Liver (tissue), 9 donors: ENCODE data around the gene LIMS2. TPM values are rescaled to one million over a fixed set of nuclear protein-coding genes. Genes with fewer than 3 reads are reported as not detected.

ENCODE experiments used
- DNase-seq: peaks from one replicate; pipeline ENCODE4 v3.0.0-alpha.2; 2017; ENCODE audit warnings: low spot score
- H3K27ac ChIP-seq, 2 donors: one replicate each; pipeline ENCODE4 v1.7.0; 2013; ENCODE audit warnings: inconsistent platforms in 2 of 2, low read length in 2 of 2, control low read depth in 1 of 2, low read depth in 1 of 2, mild to moderate bottlenecking in 1 of 2
- H3K27me3 ChIP-seq, 4 donors: one replicate each; pipeline versions ENCODE4 v1.6.1 to v1.7.0; 2013; ENCODE audit warnings: low read length in 3 of 4, inconsistent platforms in 1 of 4, mild to moderate bottlenecking in 1 of 4, moderate library complexity in 1 of 4; ENCODE audit not compliant: control insufficient read depth in 4 of 4, insufficient read depth in 4 of 4
- H3K36me3 ChIP-seq, 4 donors: one replicate each; pipeline versions ENCODE4 v1.6.1 to v1.7.0; 2013; ENCODE audit warnings: low read length in 3 of 4, mild to moderate bottlenecking in 3 of 4, low read depth in 1 of 4, moderate library complexity in 1 of 4; ENCODE audit not compliant: control insufficient read depth in 4 of 4, insufficient read depth in 3 of 4
- H3K4me1 ChIP-seq, 4 donors: one replicate each; pipeline versions ENCODE4 v1.6.1 to v1.7.0; 2013; ENCODE audit warnings: low read length in 3 of 4, mild to moderate bottlenecking in 3 of 4, moderate library complexity in 1 of 4; ENCODE audit not compliant: control insufficient read depth in 4 of 4, insufficient read depth in 4 of 4
- H3K4me3 ChIP-seq, 3 donors: one replicate each; pipeline versions ENCODE4 v1.6.1 to v1.7.0; 2013; ENCODE audit warnings: low read length in 3 of 3, control low read depth in 1 of 3, low read depth in 1 of 3, mild to moderate bottlenecking in 1 of 3
- H3K9ac ChIP-seq, 2 donors: one replicate each; pipeline ENCODE4 v1.7.0; 2013; ENCODE audit warnings: low read length in 2 of 2, mild to moderate bottlenecking in 2 of 2, moderate library complexity in 2 of 2, control low read depth in 1 of 2, low read depth in 1 of 2
- H3K9me3 ChIP-seq, 4 donors: one replicate each; pipeline versions ENCODE4 v1.6.1 to v1.7.0; 2013; ENCODE audit warnings: low read length in 3 of 4; ENCODE audit not compliant: control insufficient read depth in 4 of 4
- EGR1 ChIP-seq, 2 donors: IDR thresholded peaks; 2 replicates each; pipeline ENCODE4 v1.6.1; 2016 to 2018; ENCODE audit warnings: antibody characterized with exemption in 2 of 2, low read depth in 2 of 2
- GABPA ChIP-seq, 2 donors: IDR thresholded peaks in 1 of 2; conservative IDR thresholded peaks in 1 of 2; 2 replicates each; pipeline ENCODE4 v1.6.1; 2016; ENCODE audit warnings: antibody characterized with exemption in 2 of 2, mild to moderate bottlenecking in 1 of 2, moderate library complexity in 1 of 2
- HNF4A ChIP-seq, 2 donors: conservative IDR thresholded peaks; 2 replicates each; pipeline ENCODE4 v1.6.1; 2016; ENCODE audit warnings: antibody characterized with exemption in 2 of 2, mild to moderate bottlenecking in 2 of 2
- HNF4G ChIP-seq: IDR thresholded peaks from 2 replicates; pipeline ENCODE4 v1.6.1; 2016; ENCODE audit warnings: antibody characterized with exemption
- JUND ChIP-seq, 2 donors: IDR thresholded peaks; 2 replicates each; pipeline ENCODE4 v1.6.1; 2016; ENCODE audit warnings: antibody characterized with exemption in 2 of 2
- MAX ChIP-seq: IDR thresholded peaks from 2 replicates; pipeline ENCODE4 v1.6.1; 2016; ENCODE audit warnings: antibody characterized with exemption
- RAD21 ChIP-seq, 2 donors: IDR thresholded peaks; 2 replicates each; pipeline ENCODE4 v1.6.1; 2016; ENCODE audit warnings: antibody characterized with exemption in 2 of 2, mild to moderate bottlenecking in 2 of 2
- RXRA ChIP-seq, 2 donors: IDR thresholded peaks; 2 replicates each; pipeline ENCODE4 v1.6.1; 2017 to 2018; ENCODE audit warnings: antibody characterized with exemption in 2 of 2, mild to moderate bottlenecking in 1 of 2
- TAF1 ChIP-seq: conservative IDR thresholded peaks from 2 replicates; pipeline ENCODE4 v1.6.1; 2016; ENCODE audit warnings: antibody characterized with exemption, mild to moderate bottlenecking
- YY1 ChIP-seq: IDR thresholded peaks from 2 replicates; pipeline ENCODE4 v1.6.1; 2016; ENCODE audit warnings: antibody characterized with exemption, mild to moderate bottlenecking
- WGBS: extraction: QIAGEN DNeasy Blood & Tissue Kit; methylation state at CpG from one replicate; pipeline ENCODE4 v1.1.7; 2013; 5-methylcytosine and 5-hydroxymethylcytosine counted together
- polyA plus RNA-seq, 2 donors: library from polyadenylated mRNA; stranded (reverse) in 1 of 2; unstranded in 1 of 2; fragments of 200-250 nt in 1 of 2; fragments of >200 nt in 1 of 2; fragmentation: Nextera tagmentation in 1 of 2; extraction: Ambion mirVana in 1 of 2; gene quantifications; one replicate each; pipeline versions ENCODE4 v1.2.1 to v1.2.3, GENCODE V29; 2013 to 2015
- total RNA-seq, 2 donors: library from RNA; depleted of rRNA; stranded (reverse); fragments of >200 nt; gene quantifications; one replicate each; pipeline ENCODE4 v1.2.3, GENCODE V29; 2014
- TF ChIP-seq, protein P1 (sequence below): IDR thresholded peaks from 2 replicates; pipeline ENCODE4 v1.6.1; 2016; ENCODE audit warnings: antibody characterized with exemption, mild to moderate bottlenecking
- TF ChIP-seq, protein P2 (sequence below): IDR thresholded peaks from 2 replicates; pipeline ENCODE4 v1.6.1; 2016; ENCODE audit warnings: antibody characterized with exemption
- donor health status: healthy.
- donor health status: healthy.
- donor health status: healthy.
- donor health status: healthy.
- donor health status: healthy.

The LIMS2 gene
- total and polyA plus RNA-seq, 4 donors = 1.4 to 17.9 (median 16.1) TPM

DNA sequence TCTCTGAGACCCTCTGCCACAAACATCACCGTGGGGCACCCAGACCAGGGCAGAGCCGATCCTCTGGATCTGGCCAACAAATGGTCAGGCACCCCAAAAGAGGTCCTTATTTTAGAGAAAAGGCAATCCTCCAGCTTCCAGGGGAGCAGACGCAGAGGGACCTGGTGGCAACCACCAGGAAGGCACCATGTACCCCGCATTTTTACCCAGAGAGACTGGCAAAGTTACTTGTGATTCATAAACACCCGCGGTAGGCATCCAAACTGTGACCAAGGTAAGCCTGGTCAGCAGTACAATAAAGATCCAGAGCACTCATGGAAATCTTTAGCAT lies 10.5 kb downstream of the LIMS2 start:
- Histone ChIP-seq H3K27me3 (no peaks in the 10 kb centered on the region), H3K27ac (peak overlapping the region; percentile 87 to 93), H3K9ac (peak overlapping the region; percentile 80 to 86), H3K4me3 (peak overlapping the region; percentile 49 to 72 (median 63)), H3K4me1 (peaks cover 23 to 55% (median 36%) of the 10 kb centered on the region in 4 donors), H3K9me3 (no peaks in the 10 kb centered on the region), H3K36me3 (no peaks in the 10 kb centered on the region)
- 37% methylated on average over 6 of the region's 6 CpGs for whole genome bisulfite sequencing
- no peak for TF ChIP-seq RAD21 (IDR thresholded peaks at IDR 0.05)
- TF ChIP-seq MAX = no peak
- peak; percentile 4 for TF ChIP-seq YY1
- TF ChIP-seq HNF4G = no peak
- TF ChIP-seq JUND (IDR thresholded peaks at IDR 0.05) = no peak
- TF ChIP-seq GABPA (IDR thresholded peaks at IDR 0.05 in 1 of 2, conservative IDR thresholded peaks at IDR 0.05 in 1 of 2) = no peak
- no peak for TF ChIP-seq TAF1
- no peak for DNase-seq

DNA sequence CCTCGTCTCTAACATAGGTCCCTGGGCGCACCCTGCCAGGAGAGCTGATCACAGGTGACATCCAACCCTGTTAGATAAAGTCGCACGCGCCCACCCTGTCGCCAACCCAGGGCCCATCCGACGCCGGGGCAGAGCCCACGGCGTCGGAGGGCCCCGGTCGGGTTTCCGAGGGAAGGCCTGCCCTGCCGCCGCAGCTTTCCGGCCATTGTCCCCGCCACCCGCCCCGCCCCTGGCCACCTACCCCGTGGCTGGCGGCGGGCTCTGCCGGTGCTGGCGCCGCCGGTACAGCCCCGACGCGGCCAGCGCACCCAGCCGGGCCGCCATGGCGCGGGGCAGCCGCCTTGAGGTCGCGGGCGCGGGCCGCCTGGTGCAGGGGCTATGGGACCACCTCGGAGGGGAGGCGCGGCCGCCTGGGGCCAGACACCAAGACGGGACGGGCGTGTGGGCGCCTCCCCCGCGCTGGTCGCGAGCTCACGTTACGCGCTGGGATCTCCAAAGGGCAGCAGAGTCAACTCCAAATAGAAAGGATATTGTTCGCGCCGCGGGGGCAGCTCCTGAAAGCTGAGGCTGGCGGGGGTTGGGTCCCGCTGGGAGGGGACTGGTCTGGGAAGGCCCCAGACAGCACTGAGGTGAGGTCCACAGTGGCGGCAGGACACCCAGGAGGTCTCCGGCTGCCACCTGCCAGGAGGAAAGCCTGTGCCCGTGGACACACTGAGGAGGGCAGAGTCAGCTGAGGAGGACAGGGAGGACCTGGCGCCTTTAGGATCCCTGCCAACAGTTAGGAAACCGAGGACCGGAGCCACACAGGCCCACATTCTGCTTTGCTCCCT lies 11.1 kb downstream of the LIMS2 start:
- Histone ChIP-seq H3K27me3 (no peaks in the 10 kb centered on the region), H3K4me3 (peak overlapping the region; percentile 49 to 72 (median 63)), H3K27ac (peak overlapping the region; percentile 87 to 93), H3K9ac (peak overlapping the region; percentile 80 to 86), H3K9me3 (no peaks in the 10 kb centered on the region), H3K4me1 (peaks cover 23 to 55% (median 39%) of the 10 kb centered on the region in 4 donors), H3K36me3 (no peaks in the 10 kb centered on the region)
- no peak for TF ChIP-seq RXRA (IDR thresholded peaks at IDR 0.05)
- peak in 1 of 2 donors; percentile 8 for TF ChIP-seq HNF4A (conservative IDR thresholded peaks at IDR 0.05)
- TF ChIP-seq, protein P1, sequence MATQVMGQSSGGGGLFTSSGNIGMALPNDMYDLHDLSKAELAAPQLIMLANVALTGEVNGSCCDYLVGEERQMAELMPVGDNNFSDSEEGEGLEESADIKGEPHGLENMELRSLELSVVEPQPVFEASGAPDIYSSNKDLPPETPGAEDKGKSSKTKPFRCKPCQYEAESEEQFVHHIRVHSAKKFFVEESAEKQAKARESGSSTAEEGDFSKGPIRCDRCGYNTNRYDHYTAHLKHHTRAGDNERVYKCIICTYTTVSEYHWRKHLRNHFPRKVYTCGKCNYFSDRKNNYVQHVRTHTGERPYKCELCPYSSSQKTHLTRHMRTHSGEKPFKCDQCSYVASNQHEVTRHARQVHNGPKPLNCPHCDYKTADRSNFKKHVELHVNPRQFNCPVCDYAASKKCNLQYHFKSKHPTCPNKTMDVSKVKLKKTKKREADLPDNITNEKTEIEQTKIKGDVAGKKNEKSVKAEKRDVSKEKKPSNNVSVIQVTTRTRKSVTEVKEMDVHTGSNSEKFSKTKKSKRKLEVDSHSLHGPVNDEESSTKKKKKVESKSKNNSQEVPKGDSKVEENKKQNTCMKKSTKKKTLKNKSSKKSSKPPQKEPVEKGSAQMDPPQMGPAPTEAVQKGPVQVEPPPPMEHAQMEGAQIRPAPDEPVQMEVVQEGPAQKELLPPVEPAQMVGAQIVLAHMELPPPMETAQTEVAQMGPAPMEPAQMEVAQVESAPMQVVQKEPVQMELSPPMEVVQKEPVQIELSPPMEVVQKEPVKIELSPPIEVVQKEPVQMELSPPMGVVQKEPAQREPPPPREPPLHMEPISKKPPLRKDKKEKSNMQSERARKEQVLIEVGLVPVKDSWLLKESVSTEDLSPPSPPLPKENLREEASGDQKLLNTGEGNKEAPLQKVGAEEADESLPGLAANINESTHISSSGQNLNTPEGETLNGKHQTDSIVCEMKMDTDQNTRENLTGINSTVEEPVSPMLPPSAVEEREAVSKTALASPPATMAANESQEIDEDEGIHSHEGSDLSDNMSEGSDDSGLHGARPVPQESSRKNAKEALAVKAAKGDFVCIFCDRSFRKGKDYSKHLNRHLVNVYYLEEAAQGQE = no peak
- no peak for TF ChIP-seq EGR1 (IDR thresholded peaks at IDR 0.05; ENCODE audit: low read depth in 2 of 2)
- WGBS = 6% methylated on average over 69 of the region's 69 CpGs
- no peak for DNase-seq

DNA sequence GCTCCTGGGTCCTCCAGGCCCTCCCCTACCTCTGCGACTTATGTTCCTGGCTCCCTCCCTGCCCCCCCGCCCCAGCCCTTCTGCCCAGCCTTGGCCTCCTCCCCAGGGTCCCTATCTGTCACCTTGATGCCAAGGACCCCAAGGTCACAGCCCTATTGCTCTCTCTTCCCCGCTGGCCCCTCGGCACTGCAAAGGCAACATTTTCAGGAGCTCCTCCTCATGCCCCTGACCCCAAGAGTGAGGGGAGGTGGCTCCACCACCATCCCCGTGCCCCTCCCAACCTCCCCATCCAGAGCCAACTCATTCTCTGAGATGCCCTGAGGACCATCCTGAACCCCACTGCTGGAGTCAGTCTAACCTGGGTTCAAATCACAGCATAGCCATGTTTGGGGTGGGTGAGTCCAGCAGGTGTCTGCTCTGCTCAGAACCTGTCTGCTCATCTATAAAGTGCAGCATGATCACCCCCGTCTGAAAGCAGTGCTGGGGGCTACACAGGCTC lies 11.7 kb downstream of the LIMS2 start:
- no peaks in the 10 kb centered on the region for H3K36me3 ChIP-seq
- H3K4me1 ChIP-seq = peaks cover 23 to 55% (median 40%) of the 10 kb centered on the region in 4 donors
- TF ChIP-seq YY1 = no peak
- TF ChIP-seq, protein P2, sequence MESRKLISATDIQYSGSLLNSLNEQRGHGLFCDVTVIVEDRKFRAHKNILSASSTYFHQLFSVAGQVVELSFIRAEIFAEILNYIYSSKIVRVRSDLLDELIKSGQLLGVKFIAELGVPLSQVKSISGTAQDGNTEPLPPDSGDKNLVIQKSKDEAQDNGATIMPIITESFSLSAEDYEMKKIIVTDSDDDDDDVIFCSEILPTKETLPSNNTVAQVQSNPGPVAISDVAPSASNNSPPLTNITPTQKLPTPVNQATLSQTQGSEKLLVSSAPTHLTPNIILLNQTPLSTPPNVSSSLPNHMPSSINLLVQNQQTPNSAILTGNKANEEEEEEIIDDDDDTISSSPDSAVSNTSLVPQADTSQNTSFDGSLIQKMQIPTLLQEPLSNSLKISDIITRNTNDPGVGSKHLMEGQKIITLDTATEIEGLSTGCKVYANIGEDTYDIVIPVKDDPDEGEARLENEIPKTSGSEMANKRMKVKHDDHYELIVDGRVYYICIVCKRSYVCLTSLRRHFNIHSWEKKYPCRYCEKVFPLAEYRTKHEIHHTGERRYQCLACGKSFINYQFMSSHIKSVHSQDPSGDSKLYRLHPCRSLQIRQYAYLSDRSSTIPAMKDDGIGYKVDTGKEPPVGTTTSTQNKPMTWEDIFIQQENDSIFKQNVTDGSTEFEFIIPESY = no peak
- TF ChIP-seq, protein P1 = no peak
- TF ChIP-seq JUND (IDR thresholded peaks at IDR 0.05) = no peak
- TF ChIP-seq HNF4G = no peak
- TF ChIP-seq RAD21 (IDR thresholded peaks at IDR 0.05) = no peak
- no peak for TF ChIP-seq EGR1 (IDR thresholded peaks at IDR 0.05; ENCODE audit: low read depth in 2 of 2)
- H3K4me3 ChIP-seq = peak overlapping the region in 2 of 3 donors; percentile 37 to 72
- no peaks in the 10 kb centered on the region for H3K27me3 ChIP-seq
- H3K27ac ChIP-seq = peak overlapping the region; percentile 52 to 93
- H3K9me3 ChIP-seq = no peaks in the 10 kb centered on the region
- no peak for DNase-seq
- no peak overlapping the region for H3K9ac ChIP-seq
- WGBS = 39% methylated on average over 6 of the region's 6 CpGs
